Measurements from ENCODE around the gene ZBTB7C.

Gene ZBTB7C

DNA sequence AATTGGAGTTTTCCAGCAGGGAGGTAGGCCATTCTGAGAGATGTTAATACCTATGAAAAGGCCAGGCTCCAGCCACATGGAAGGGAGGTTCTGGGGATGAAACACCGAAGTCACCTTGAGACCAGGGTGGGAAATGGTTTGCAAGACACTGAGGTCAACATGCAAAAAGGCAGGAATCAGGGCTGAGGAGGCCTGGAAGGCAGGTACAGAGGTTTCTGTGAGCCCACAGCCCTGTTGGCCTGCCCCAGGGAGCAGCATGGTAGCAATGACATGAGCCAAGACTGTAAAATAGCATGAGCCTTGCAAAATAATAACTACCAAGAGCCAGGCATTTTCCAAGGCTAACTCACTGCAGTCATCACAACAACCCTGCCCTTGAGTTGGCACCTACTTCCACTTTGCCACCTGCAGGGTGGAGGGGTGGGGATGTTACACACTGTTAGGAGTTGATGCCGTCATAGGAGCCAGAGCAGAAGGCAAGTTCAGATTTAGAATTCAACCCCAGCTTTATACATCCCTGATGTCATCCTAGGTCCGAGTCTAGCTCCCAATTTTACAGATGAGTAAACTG lies 61.3 kb downstream of the ZBTB7C start:
- DNase-seq (ENCODE audit: low read depth) = no peak
- no peak overlapping the region for H3K4me3 ChIP-seq (ENCODE audit: low read depth, low read length)

DNA sequence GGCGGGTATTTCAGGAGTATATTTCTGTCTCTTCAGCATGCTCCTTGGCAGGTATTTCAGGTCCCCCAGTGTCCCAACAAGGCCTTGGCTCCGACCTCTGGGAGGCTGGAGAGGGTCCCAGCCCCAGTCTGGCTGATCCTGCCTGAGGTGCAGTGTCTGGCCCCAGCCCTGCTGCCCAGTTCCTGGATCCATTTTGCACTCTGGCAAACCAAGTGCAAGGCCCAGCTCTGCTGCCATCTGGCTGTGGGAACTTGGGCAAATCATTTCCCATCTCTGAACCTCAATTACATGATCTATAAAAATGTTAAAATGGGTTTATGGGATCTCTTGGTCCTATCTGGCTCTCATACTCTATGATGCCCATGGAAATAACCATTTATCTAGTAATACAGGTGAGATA lies 63.6 kb downstream of the ZBTB7C start:
- H3K4me3 ChIP-seq (ENCODE audit: low read depth, low read length) = no peak overlapping the region
- TF ChIP-seq, protein P1, sequence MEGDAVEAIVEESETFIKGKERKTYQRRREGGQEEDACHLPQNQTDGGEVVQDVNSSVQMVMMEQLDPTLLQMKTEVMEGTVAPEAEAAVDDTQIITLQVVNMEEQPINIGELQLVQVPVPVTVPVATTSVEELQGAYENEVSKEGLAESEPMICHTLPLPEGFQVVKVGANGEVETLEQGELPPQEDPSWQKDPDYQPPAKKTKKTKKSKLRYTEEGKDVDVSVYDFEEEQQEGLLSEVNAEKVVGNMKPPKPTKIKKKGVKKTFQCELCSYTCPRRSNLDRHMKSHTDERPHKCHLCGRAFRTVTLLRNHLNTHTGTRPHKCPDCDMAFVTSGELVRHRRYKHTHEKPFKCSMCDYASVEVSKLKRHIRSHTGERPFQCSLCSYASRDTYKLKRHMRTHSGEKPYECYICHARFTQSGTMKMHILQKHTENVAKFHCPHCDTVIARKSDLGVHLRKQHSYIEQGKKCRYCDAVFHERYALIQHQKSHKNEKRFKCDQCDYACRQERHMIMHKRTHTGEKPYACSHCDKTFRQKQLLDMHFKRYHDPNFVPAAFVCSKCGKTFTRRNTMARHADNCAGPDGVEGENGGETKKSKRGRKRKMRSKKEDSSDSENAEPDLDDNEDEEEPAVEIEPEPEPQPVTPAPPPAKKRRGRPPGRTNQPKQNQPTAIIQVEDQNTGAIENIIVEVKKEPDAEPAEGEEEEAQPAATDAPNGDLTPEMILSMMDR (IDR thresholded peaks at IDR 0.05; ENCODE audit: control insufficient read depth, extremely low read depth, insufficient read depth) = peak; percentile 80
- peak; percentile 55 for DNase-seq (ENCODE audit: low read depth)

More for the DNA sequence above, 61.3 kb downstream of the ZBTB7C start:
- TF ChIP-seq, protein P1 (IDR thresholded peaks at IDR 0.05; ENCODE audit: control insufficient read depth, extremely low read depth, insufficient read depth) = no peak

DNA sequence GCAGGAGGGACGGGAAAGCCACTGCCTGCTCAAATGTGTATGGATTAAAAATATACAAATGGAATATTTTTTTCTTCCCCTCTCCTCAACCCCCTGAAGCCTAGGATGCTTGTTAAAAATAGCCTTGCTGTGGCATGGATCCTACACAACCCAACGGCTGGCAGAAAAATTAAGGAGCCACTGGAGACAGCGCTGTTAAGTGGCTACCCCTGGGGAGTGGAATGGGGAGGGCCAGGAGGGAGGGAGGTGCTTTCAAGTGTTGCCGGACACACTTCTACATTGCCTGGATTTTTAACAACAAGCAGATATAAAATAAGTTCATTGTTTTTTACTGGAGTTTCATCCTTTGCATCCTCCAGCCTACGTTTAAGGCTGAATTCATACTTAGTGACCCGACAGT lies 66.6 kb downstream of the ZBTB7C start:
- H3K4me3 ChIP-seq (ENCODE audit: low read depth, low read length) = no peak overlapping the region
- TF ChIP-seq, protein P1 (IDR thresholded peaks at IDR 0.05; ENCODE audit: control insufficient read depth, extremely low read depth, insufficient read depth) = no peak
- DNase-seq (ENCODE audit: low read depth) = no peak

DNA sequence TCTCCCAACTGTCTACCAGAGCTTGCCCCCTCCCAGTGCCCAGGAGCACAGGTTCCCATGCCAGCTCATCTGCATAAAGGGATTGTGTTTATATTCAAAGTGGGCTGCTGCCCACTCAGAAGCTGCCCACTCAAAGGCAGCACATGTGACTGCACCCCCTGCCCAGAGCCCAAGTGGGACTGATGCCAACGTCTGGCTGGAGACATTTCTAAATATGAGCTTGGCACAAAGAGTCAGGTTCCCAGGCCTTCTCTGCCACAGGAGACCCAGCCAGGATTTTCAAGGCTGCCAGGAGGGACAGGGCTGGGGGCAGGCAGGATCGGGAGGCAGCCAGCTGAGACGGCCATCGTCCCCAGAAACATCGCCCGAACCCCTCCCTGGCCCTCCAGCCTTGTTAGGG lies 67.1 kb downstream of the ZBTB7C start:
- no peak for DNase-seq (ENCODE audit: low read depth)
- H3K4me3 ChIP-seq (ENCODE audit: low read depth, low read length) = no peak overlapping the region
- TF ChIP-seq, protein P1 (IDR thresholded peaks at IDR 0.05; ENCODE audit: control insufficient read depth, extremely low read depth, insufficient read depth) = no peak

DNA sequence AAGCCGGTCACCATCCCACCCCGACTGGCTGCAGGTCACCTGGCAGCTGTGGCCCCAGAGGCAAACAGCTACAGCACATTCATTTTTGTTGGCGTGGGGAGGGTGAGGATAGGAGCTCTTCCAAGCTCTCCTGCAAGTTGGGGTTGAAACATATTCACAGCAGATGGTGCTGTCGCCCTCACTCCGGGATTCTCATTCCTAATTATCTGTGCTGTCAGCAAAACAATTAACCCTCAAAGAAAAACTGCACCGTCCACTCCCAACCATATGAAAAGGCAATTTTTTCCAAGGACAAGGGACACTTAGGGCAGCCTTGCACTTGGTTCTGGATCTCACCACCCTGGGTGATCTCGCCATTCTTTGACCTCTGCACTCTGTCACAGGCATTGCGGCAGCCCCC lies 68.6 kb downstream of the ZBTB7C start:
- H3K4me3 ChIP-seq (ENCODE audit: low read depth, low read length) = no peak overlapping the region
- DNase-seq (ENCODE audit: low read depth) = no peak
- TF ChIP-seq, protein P1 (IDR thresholded peaks at IDR 0.05; ENCODE audit: control insufficient read depth, extremely low read depth, insufficient read depth) = no peak

DNA sequence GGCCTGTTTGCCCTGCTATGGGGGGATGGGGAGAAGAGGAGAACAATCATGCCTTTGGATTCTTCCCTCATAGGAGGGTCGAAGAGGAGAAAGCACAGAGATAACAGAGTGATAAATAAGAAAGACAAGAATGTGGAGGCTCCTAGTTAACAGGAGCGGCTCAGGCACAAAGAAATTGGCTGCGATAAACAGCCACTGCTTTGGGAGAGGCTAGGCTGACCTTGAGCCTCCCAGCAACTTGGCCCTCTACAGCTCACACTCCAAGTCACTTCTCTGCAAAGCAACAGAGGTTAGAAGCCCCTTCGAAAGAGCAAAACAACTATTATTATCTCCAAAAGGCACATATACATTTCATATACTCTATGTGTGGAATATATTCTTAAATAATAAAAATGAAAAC lies 69.5 kb downstream of the ZBTB7C start:
- TF ChIP-seq, protein P1 (IDR thresholded peaks at IDR 0.05; ENCODE audit: control insufficient read depth, extremely low read depth, insufficient read depth) = no peak
- no peak overlapping the region for H3K4me3 ChIP-seq (ENCODE audit: low read depth, low read length)
- DNase-seq (ENCODE audit: low read depth) = no peak

DNA sequence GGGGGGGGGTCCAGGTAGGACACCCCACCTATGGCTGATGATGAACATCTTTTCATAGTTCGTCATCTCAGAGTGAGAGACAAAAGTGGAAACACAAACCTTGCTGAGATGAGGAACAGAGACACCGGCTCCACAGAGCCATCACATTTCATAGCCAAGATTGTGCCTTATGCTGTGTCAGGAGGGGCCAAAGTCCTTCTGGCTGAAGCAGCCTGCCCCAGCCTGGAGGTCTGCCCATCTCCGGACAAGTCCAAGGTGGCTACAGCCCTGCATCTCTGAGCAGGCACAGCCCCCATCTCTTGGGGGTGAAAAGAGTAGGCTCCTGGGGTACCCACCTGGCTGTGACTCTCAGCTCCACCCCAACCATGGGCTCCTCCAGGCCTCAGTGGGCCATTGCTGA lies 70.3 kb downstream of the ZBTB7C start:
- H3K4me3 ChIP-seq (ENCODE audit: low read depth, low read length) = no peak overlapping the region
- DNase-seq (ENCODE audit: low read depth) = no peak
- TF ChIP-seq, protein P1 (IDR thresholded peaks at IDR 0.05; ENCODE audit: control insufficient read depth, extremely low read depth, insufficient read depth) = no peak

Measured in LNCaP clone FGC (cell line).